Neutrophil (primary cell): ENCODE measurements around the gene GSPT1.

Experiments used
- H3K27ac ChIP-seq: fragments of 200-600 bp; sonication (generic); 2 replicates; pipeline ENCODE4 v1.5.1; 2016; ENCODE audit warnings: mild to moderate bottlenecking, moderate library complexity
- H3K27me3 ChIP-seq: fragments of 200-600 bp; sonication (generic); 2 replicates; pipeline ENCODE4 v1.6.0; 2016; ENCODE audit warnings: mild to moderate bottlenecking
- H3K36me3 ChIP-seq: fragments of 200-600 bp; sonication (generic); 2 replicates; pipeline ENCODE4 v1.5.1; 2017
- H3K4me1 ChIP-seq, 2 experiments: fragments of 200-600 bp in 1 of 2; sonication (generic) in 1 of 2; 1 replicate in 1 of 2; 2 replicates in 1 of 2; pipeline versions ENCODE4 v1.5.1 to v1.6.1; 2013 to 2016; ENCODE audit warnings: low read depth in 1 of 2, low read length in 1 of 2, mild to moderate bottlenecking in 1 of 2, moderate library complexity in 1 of 2; ENCODE audit not compliant: control insufficient read depth in 1 of 2, insufficient read depth in 1 of 2
- H3K4me3 ChIP-seq, 2 experiments: fragments of 200-600 bp in 1 of 2; sonication (generic) in 1 of 2; 1 replicate in 1 of 2; 2 replicates in 1 of 2; pipeline ENCODE4 v1.5.1; 2013 to 2016; ENCODE audit warnings: low read depth in 1 of 2, low read length in 1 of 2, mild to moderate bottlenecking in 1 of 2, moderate library complexity in 1 of 2
- H3K9me3 ChIP-seq: fragments of 200-600 bp; sonication (generic); 2 replicates; pipeline ENCODE4 v1.5.1; 2016
- TF ChIP-seq, protein P1 (sequence below): fragments of 200-600 bp; sonication (generic); IDR thresholded peaks from 2 replicates; pipeline ENCODE4 v1.5.1; 2016; ENCODE audit warnings: antibody characterized with exemption

Gene GSPT1

GRCh38 chr16:11903906-11904305 is 11.8 kb downstream of the GSPT1 start:
- TF ChIP-seq, protein P1, sequence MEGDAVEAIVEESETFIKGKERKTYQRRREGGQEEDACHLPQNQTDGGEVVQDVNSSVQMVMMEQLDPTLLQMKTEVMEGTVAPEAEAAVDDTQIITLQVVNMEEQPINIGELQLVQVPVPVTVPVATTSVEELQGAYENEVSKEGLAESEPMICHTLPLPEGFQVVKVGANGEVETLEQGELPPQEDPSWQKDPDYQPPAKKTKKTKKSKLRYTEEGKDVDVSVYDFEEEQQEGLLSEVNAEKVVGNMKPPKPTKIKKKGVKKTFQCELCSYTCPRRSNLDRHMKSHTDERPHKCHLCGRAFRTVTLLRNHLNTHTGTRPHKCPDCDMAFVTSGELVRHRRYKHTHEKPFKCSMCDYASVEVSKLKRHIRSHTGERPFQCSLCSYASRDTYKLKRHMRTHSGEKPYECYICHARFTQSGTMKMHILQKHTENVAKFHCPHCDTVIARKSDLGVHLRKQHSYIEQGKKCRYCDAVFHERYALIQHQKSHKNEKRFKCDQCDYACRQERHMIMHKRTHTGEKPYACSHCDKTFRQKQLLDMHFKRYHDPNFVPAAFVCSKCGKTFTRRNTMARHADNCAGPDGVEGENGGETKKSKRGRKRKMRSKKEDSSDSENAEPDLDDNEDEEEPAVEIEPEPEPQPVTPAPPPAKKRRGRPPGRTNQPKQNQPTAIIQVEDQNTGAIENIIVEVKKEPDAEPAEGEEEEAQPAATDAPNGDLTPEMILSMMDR: no peak
- no peaks in the 10 kb centered on the region for H3K27me3 ChIP-seq
- H3K4me1 ChIP-seq: peaks cover 0 to 3% of the 10 kb centered on the region in 2 experiments
- H3K4me3 ChIP-seq: no peak overlapping the region
- H3K27ac ChIP-seq: no peak overlapping the region
- H3K36me3 ChIP-seq: no peaks in the 10 kb centered on the region
- H3K9me3 ChIP-seq: no peaks in the 10 kb centered on the region

DNA sequence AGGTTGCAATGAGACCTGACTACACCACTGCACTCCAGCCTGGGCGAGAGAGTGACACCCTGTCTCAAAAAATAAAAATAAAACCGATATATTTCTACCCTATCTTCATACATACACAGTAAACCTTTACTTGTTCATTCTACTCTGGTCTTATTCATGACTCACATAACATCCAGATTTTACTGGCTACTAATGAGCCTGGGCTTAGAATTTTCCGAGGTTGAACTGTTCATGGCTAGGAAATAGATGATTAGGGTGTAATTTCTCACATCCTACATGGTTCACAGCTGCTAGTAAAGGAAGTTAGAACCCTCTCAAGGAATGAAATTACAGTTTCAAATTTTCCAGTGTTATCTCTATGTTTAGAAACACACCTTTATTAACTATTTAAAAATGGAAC is 14.7 kb downstream of the GSPT1 start:
- Histone ChIP-seq H3K4me1 (peaks cover 0 to 3% of the 10 kb centered on the region in 2 experiments), H3K9me3 (no peaks in the 10 kb centered on the region), H3K27me3 (no peaks in the 10 kb centered on the region), H3K4me3 (no peak overlapping the region), H3K27ac (no peak overlapping the region), H3K36me3 (no peaks in the 10 kb centered on the region)
- TF ChIP-seq, protein P1: no peak

- Histone ChIP-seq H3K27ac (no peak overlapping the region), H3K4me1 (peaks cover 5 to 7% of the 10 kb centered on the region in 2 experiments), H3K4me3 (no peak overlapping the region), H3K36me3 (peaks cover 9% of the 10 kb centered on the region), H3K9me3 (no peaks in the 10 kb centered on the region), H3K27me3 (no peaks in the 10 kb centered on the region)
- TF ChIP-seq, protein P1: no peak
These were observed 19.1 kb downstream of the GSPT1 start for GRCh38 chr16:11896486-11897176.

DNA sequence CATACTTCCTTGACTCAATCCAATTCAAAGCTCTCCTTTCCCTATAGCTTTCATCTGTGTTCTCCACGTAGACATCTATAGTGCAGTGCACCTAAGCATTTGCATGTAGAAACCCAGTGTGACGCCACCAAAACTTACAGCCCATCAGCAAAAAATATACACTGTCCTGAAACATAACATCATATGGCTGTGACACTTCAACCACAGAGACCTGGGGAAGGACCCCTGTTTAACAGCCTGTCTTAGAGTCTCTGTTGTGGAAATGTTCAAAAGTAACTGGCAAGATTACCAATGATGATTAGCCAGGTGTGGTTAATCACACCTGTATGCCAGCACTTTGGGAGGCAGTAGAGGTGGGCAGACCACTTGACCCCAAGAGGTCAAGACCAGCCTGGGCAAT is 22.2 kb downstream of the GSPT1 start:
- Histone ChIP-seq H3K9me3 (no peaks in the 10 kb centered on the region), H3K27me3 (no peaks in the 10 kb centered on the region), H3K36me3 (peaks cover 21% of the 10 kb centered on the region), H3K27ac (no peak overlapping the region), H3K4me3 (no peak overlapping the region), H3K4me1 (peaks cover 4 to 5% of the 10 kb centered on the region in 2 experiments)
- TF ChIP-seq, protein P1: no peak

GRCh38 chr16:11892761-11893160 is 23.0 kb downstream of the GSPT1 start:
- H3K4me1 ChIP-seq: peaks cover 4 to 5% of the 10 kb centered on the region in 2 experiments
- TF ChIP-seq, protein P1: no peak
- H3K27ac ChIP-seq: no peak overlapping the region
- H3K27me3 ChIP-seq: no peaks in the 10 kb centered on the region
- peaks cover 28% of the 10 kb centered on the region for H3K36me3 ChIP-seq
- no peaks in the 10 kb centered on the region for H3K9me3 ChIP-seq
- no peak overlapping the region for H3K4me3 ChIP-seq
